ENCODE results near the gene ALOX12B.
"Not testable (repeated sequence)": the region's sequence is repeated elsewhere in the genome, so short reads cannot be mapped to it uniquely, and the experiment has no call there.

Gene ALOX12B

DNA sequence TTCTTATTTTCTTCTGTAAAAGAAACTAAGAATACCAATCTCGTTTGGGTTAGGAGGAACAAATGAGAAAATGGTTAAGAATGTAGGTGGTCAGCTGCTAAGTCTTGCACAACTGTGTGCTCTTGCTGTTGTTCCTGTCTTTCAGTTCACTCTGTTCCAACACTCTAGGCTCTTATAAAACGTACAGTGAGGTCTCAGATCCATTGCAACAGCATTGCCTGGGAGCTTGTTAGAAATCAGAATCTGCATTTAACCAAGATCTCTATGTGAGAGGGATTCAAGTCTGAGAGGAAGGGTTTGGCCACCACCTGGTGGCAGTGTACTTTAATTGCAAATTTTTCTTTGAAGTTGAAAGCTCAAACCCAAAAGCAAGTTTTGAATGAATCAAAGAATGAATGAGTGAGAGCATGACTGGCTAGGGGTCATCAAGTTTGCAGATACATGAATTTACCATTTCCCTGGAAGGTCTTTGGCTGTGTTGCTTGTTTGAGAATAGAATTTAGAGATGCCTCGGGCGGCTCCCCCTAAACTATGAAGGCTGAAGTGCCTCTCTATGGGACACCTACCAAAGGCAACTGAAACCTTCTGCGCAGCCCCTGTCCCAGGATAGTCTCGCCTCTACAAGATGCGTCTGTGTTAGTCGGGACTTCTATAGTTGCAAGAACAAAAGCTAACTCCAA is 46.1 kb downstream of the ALOX12B start:
- DNase-seq, result peak; percentile 45

DNA sequence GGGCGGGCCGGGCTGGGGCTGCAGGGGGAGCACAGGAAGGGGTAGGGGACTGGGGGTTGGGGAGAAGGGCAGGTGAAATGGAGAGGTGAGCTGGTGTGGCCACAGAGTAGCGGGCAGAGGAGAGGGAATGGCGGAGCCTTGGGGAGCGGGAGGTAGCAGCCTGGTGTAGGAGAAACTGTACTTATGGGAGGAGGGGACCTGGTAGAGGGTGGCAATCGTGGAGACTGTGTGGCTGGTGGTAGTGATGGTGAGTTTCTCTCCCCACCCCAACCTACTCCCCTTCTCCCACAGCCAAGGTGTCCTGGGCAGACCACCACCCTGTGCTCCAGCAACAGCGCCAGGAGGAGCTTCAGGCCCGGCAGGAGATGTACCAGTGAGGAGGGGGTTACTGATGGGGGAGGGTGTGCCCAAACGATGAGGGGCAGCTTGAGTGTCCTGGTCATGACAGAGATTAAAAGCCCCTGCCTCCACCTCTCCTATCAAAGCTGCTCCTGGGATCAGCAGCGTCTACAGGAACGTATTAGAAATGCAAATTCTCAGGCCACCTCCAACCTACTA is 47.8 kb downstream of the ALOX12B start:
- no peak for DNase-seq

DNA sequence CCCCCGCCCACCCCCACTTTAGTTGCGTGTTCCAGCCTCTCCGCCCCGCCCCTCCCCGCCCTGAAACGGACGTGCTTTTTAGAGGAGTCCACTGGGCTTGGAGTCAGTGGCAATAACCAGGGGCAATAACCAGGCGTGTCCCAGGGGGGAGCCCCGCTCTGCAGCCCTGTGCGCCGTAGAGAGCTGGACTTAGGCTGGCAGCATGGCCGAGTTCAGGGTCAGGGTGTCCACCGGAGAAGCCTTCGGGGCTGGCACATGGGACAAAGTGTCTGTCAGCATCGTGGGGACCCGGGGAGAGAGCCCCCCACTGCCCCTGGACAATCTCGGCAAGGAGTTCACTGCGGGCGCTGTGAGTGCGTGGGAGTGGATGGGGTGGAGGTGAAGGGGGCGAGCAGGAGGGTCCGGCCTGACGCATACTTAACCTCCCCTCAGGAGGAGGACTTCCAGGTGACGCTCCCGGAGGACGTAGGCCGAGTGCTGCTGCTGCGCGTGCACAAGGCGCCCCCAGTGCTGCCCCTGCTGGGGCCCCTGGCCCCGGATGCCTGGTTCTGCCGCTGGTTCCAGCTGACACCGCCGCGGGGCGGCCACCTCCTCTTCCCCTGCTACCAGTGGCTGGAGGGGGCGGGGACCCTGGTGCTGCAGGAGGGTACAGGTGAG is 48.4 kb downstream of the ALOX12B start, which contains the start of gene ALOX15B:
Gene ALOX15B (plus strand): TSS at position 106 of the 657 bp plus-strand sequence. CDS start 97 bp downstream, at position 203.
- DNase-seq, result peak; percentile 8

- no peak for DNase-seq
Measured at GRCh38 chr17:8032442-8032841, 55.1 kb downstream of the ALOX12B start.

DNA sequence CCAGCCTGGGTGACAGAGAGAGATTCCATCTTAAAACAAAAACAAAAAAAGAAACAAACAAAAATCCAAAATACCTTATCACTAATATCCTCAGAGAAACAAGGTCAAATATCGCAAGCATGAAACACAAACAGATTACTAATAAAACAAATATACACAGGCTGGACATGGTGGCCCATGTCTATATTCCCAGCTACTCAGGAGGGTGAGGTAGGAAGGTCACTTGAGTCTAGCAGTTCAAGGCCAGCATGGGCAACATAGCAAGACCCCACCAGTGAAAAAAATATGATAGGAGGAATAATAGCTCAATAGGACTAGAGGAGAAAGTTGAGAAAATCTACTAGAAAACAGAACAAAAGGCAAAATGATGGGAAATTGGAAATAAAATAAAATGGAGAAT is 55.6 kb downstream of the ALOX12B start:
- no peak for DNase-seq

DNA sequence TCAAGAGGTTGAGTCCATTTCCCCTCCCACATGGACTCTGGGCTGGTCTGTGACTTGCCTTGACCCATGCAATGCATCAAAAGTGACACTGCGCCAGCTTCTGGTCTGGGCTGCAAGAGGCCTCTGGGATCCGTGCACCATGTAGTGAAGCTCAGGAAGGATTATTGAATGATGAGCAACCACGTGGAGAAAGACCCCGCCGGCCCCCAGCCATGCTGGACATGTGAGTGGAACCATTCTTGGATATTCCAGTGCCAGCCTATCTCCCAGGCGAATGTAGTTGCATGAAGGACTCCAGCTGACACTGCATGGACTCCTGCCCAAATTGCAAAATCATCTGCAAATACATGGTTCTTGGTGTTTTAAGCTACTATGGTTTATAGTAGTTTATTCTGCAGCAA is 56.3 kb downstream of the ALOX12B start:
- DNase-seq, result no peak

- no peak for DNase-seq
Measured at GRCh38 chr17:8029121-8029520, 58.4 kb downstream of the ALOX12B start.

- no peak for DNase-seq
Measured at GRCh38 chr17:8025176-8025911, 62.2 kb downstream of the ALOX12B start.

DNA sequence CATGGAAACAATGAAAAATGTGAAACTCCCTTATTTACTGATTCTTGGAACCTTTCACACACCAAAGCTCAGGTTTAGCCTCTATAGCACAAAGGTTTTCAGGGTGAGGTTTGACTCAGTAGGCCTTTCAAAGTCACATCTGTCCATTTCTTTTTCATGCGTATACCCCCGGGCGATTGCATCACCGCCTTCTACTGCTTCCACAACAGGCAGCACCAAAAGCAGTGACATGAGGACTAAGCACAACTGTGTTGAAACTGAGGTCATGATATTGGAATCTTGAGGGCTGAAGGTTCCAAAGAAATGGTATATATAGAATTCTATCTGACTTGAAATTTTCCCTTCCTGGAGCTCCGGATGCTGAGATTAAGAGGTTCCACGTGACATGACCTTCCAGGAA is 63.4 kb downstream of the ALOX12B start:
- not testable (repeated sequence) for DNase-seq

Data from CD4-positive, alpha-beta T cell treated with Interleukin-6 for 4 hours (primary cell).